Testis (tissue), 3 donors: ENCODE measurements around the gene PTPN21. TPM values are rescaled to one million over a fixed set of nuclear protein-coding genes. Genes with fewer than 3 reads are reported as not detected.

Source experiments
- DNase-seq: peaks from one replicate; pipeline ENCODE4 v3.0.0-alpha.2; 2019
- H3K27ac ChIP-seq, 2 donors: fragments of 200-600 bp; sonication (generic); one replicate each; pipeline ENCODE4 v1.5.1; 2019
- H3K27me3 ChIP-seq: fragments of 200-600 bp; sonication (generic); one replicate; pipeline ENCODE4 v1.5.1; 2019
- H3K36me3 ChIP-seq: fragments of 200-600 bp; sonication (generic); one replicate; pipeline ENCODE4 v1.5.1; 2017; ENCODE audit warnings: low read depth; ENCODE audit errors: missing control alignments
- H3K4me1 ChIP-seq: fragments of 200-600 bp; sonication (generic); one replicate; pipeline ENCODE4 v1.5.1; 2019
- H3K4me3 ChIP-seq, 2 donors: fragments of 200-600 bp; sonication (generic); one replicate each; pipeline ENCODE4 v1.5.1; 2017 to 2019
- H3K9me3 ChIP-seq: fragments of 200-600 bp; sonication (generic); one replicate; pipeline ENCODE4 v1.5.1; 2017
- CTCF ChIP-seq, 3 experiments: fragments of 450-650 bp in 2 of 3; fragments of 200-600 bp in 1 of 3; sonication (generic) in 1 of 3; IDR thresholded peaks; one replicate each; pipeline ENCODE4 v1.5.1; 2016 to 2019; ENCODE audit warnings: antibody characterized with exemption in 3 of 3, mild to moderate bottlenecking in 2 of 3, moderate library complexity in 1 of 3
- POLR2A ChIP-seq: fragments of 450-650 bp; IDR thresholded peaks from one replicate; pipeline ENCODE4 v1.6.1; 2017; ENCODE audit warnings: antibody characterized with exemption, mild to moderate bottlenecking, moderate library complexity
- WGBS, 2 donors: methylation state at CpG; one replicate each; pipeline ENCODE4 v1.1.5; 2018; 5-methylcytosine and 5-hydroxymethylcytosine counted together
- intact Hi-C: fragments of 100-400 bp; cut with DNase I; formaldehyde crosslinking; loops from one replicate; pipeline ENCODE4 v1.15.1; 2023; ENCODE audit warnings: low total_unique reads
- polyA plus RNA-seq: library from polyadenylated mRNA; stranded (reverse); fragments of 350-450 nt; fragmentation: Illumina TruSeq; extraction: RNeasy Lipid Tissue Mini Kit (QIAGEN cat#74804); gene quantifications from one replicate; pipeline ENCODE4 v1.2.3, GENCODE V29; 2014; ENCODE audit warnings: low read depth, low replicate concordance; ENCODE audit not compliant: insufficient read depth
- total RNA-seq, 2 donors: library from RNA; depleted of rRNA; stranded (reverse); fragments of >200 nt; gene quantifications; one replicate each; pipeline ENCODE4 v1.2.3, GENCODE V29; 2016

Gene PTPN21
- total and polyA plus RNA-seq, 3 donors from 2014 or later = 47.2 to 58.6 (median 51.6) TPM

- no peaks in the 10 kb centered on the region for H3K36me3 ChIP-seq
- DNase-seq = no peak
- WGBS, 2 donors = 22 to 32% methylated on average over 1 of the region's 1 CpG
- no peak overlapping the region for H3K4me3 ChIP-seq
- peaks cover 17% of the 10 kb centered on the region for H3K4me1 ChIP-seq
- H3K27me3 ChIP-seq = no peaks in the 10 kb centered on the region
- intact Hi-C loops = loop anchor here (10.0 kb wide), 2 partner anchors 65 to 175 kb away; partner anchors contain the start of gene SPATA7
- H3K9me3 ChIP-seq = no peaks in the 10 kb centered on the region
- no peak overlapping the region for H3K27ac ChIP-seq
- TF ChIP-seq POLR2A (no peak), CTCF (IDR thresholded peaks at IDR 0.05) (peak; percentile 23 to 35 (median 25))
Measured at GRCh38 chr14:88559852-88560251, 5.0 kb upstream of the PTPN21 start.

- no peak for TF ChIP-seq CTCF (IDR thresholded peaks at IDR 0.05)
- TF ChIP-seq POLR2A = no peak
- H3K4me3 ChIP-seq = no peak overlapping the region
- no peak for DNase-seq
- intact Hi-C loops = loop anchor here (10.0 kb wide), 2 partner anchors 62 to 172 kb away; partner anchors contain the start of gene SPATA7
- peaks cover 16% of the 10 kb centered on the region for H3K4me1 ChIP-seq
- WGBS, 2 donors = 37 to 52% methylated on average over 3 of the region's 3 CpGs
- H3K27me3 ChIP-seq = no peaks in the 10 kb centered on the region
- no peak overlapping the region for H3K27ac ChIP-seq
- no peaks in the 10 kb centered on the region for H3K9me3 ChIP-seq
- H3K36me3 ChIP-seq = no peaks in the 10 kb centered on the region
Measured at GRCh38 chr14:88556581-88556980, 1.8 kb upstream of the PTPN21 start.

GRCh38 chr14:88553886-88554456, 836 bp downstream of the PTPN21 start:
- H3K27ac ChIP-seq = peak overlapping the region; percentile 89 to 93
- H3K9me3 ChIP-seq = no peaks in the 10 kb centered on the region
- no peaks in the 10 kb centered on the region for H3K27me3 ChIP-seq
- H3K4me1 ChIP-seq = peaks cover 16% of the 10 kb centered on the region
- TF ChIP-seq POLR2A = no peak
- no peak for TF ChIP-seq CTCF (IDR thresholded peaks at IDR 0.05)
- H3K36me3 ChIP-seq = no peaks in the 10 kb centered on the region
- WGBS, 2 donors = 1 to 2% methylated on average over 19 of the region's 19 CpGs
- intact Hi-C loops = loop anchor here (10.0 kb wide), 2 partner anchors 59 to 169 kb away; partner anchors contain the start of gene SPATA7
- DNase-seq = peak; percentile 58
- H3K4me3 ChIP-seq = peak overlapping the region; percentile 70 to 82

GRCh38 chr14:88552876-88553275, 1.9 kb downstream of the PTPN21 start:
- DNase-seq = no peak
- Histone ChIP-seq H3K27ac (no peak overlapping the region), H3K36me3 (no peaks in the 10 kb centered on the region), H3K27me3 (no peaks in the 10 kb centered on the region), H3K4me3 (no peak overlapping the region), H3K4me1 (peaks cover 16% of the 10 kb centered on the region), H3K9me3 (no peaks in the 10 kb centered on the region)
- WGBS, 2 donors = 64 to 70% methylated on average over 2 of the region's 2 CpGs
- intact Hi-C loops = loop anchor here (10.0 kb wide), 2 partner anchors 58 to 168 kb away; partner anchors contain the start of gene SPATA7
- TF ChIP-seq CTCF (IDR thresholded peaks at IDR 0.05) (no peak), POLR2A (no peak)
